HepG2 (cell line): ENCODE data around the gene RTEL1. TPM values are rescaled to one million over a fixed set of nuclear protein-coding genes. Genes with fewer than 3 reads are reported as not detected.
A peak's percentile ranks its signal among the peaks of the same experiment; 100 is the strongest.

Source experiments
- ARHGAP35 ChIP-seq: sonication (generic); formaldehyde crosslinking; IDR thresholded peaks from 2 replicates; pipeline ENCODE4 v1.9.0; 2022; ENCODE audit warnings: mild to moderate bottlenecking, inconsistent platforms, moderate library complexity, missing genetic modification reagents, borderline replicate concordance
- CHCHD3 ChIP-seq: sonication (generic); formaldehyde crosslinking; IDR thresholded peaks from 2 replicates; pipeline ENCODE4 v1.8.0; 2022; ENCODE audit warnings: mild to moderate bottlenecking, missing genetic modification reagents, moderate library complexity
- ERF ChIP-seq: IDR thresholded peaks from 2 replicates; pipeline ENCODE4 v1.6.1; 2018; ENCODE audit warnings: missing biosample characterization, missing genetic modification reagents
- GATA4 ChIP-seq: sonication (generic); IDR thresholded peaks from 2 replicates; pipeline ENCODE4 v1.6.1; 2016; ENCODE audit warnings: antibody characterized with exemption, low read depth, borderline replicate concordance
- HOXA3 ChIP-seq: sonication (generic); formaldehyde crosslinking; IDR thresholded peaks from 2 replicates; pipeline ENCODE4 v1.5.0; 2020; ENCODE audit warnings: missing genetic modification reagents
- KAT2B ChIP-seq: fragments of 150-350 bp; IDR thresholded peaks from 2 replicates; pipeline ENCODE4 v1.6.1; 2014; ENCODE audit warnings: low read depth, low read length, borderline replicate concordance
- KAT7 ChIP-seq: IDR thresholded peaks from 2 replicates; pipeline ENCODE4 v1.6.1; 2018; ENCODE audit warnings: borderline replicate concordance, missing compliant biosample characterization
- MAF1 ChIP-seq: sonication (generic); formaldehyde crosslinking; IDR thresholded peaks from 2 replicates; pipeline ENCODE4 v1.5.0; 2020; ENCODE audit warnings: missing genetic modification reagents, borderline replicate concordance
- MAFF ChIP-seq: IDR thresholded peaks from 2 replicates; pipeline ENCODE4 v1.6.1; 2011; ENCODE audit warnings: low read depth, low read length, improper control_type of control experiment
- RBM22 ChIP-seq: fragments of 200-400 bp; formaldehyde crosslinking; optimal IDR thresholded peaks from 2 replicates; pipeline ENCODE3; 2017; ENCODE audit warnings: mild to moderate bottlenecking, low read length, moderate library complexity
- REL ChIP-seq: sonication (generic); formaldehyde crosslinking; conservative IDR thresholded peaks from 2 replicates; pipeline ENCODE4 v1.8.0; 2022; ENCODE audit warnings: mild to moderate bottlenecking, missing genetic modification reagents, moderate library complexity
- SP140L ChIP-seq: sonication (generic); formaldehyde crosslinking; IDR thresholded peaks from 2 replicates; pipeline ENCODE4 v1.4.0; 2020; ENCODE audit warnings: missing genetic modification reagents, borderline replicate concordance
- SP2 ChIP-seq: sonication (generic); formaldehyde crosslinking; IDR thresholded peaks from 2 replicates; pipeline ENCODE4 v1.5.1; 2020; ENCODE audit warnings: mild to moderate bottlenecking, missing genetic modification reagents
- SYNCRIP ChIP-seq: fragments of 200-400 bp; formaldehyde crosslinking; IDR thresholded peaks from 2 replicates; pipeline ENCODE4 v1.6.1; 2018; ENCODE audit warnings: mild to moderate bottlenecking, low read depth, low read length; ENCODE audit not compliant: insufficient read depth
- TBP ChIP-seq: sonication (generic); formaldehyde crosslinking; IDR thresholded peaks from 2 replicates; pipeline ENCODE4 v1.5.0; 2020; ENCODE audit warnings: missing genetic modification reagents
- THAP11 ChIP-seq: IDR thresholded peaks from 2 replicates; pipeline ENCODE4 v1.6.1; 2016; ENCODE audit warnings: missing biosample characterization, missing genetic modification reagents
- YY1 ChIP-seq: IDR thresholded peaks from 2 replicates; pipeline ENCODE4 v1.6.1; 2011; ENCODE audit warnings: low read length, low read depth, moderate library complexity, mild to moderate bottlenecking; ENCODE audit not compliant: insufficient read depth, insufficient replicate concordance
- ZC3H4 ChIP-seq: sonication (generic); formaldehyde crosslinking; IDR thresholded peaks from 2 replicates; pipeline ENCODE4 v1.4.0; 2020; ENCODE audit warnings: missing genetic modification reagents, borderline replicate concordance
- ZNF616 ChIP-seq: sonication (generic); formaldehyde crosslinking; IDR thresholded peaks from 2 replicates; pipeline ENCODE4 v1.5.0; 2020; ENCODE audit warnings: low read depth, mild to moderate bottlenecking, missing genetic modification reagents
- ZNF879 ChIP-seq: sonication (generic); formaldehyde crosslinking; IDR thresholded peaks from 2 replicates; pipeline ENCODE4 v1.8.1; 2023; ENCODE audit warnings: missing genetic modification reagents
- polyA plus RNA-seq, 8 experiments: library from polyadenylated mRNA; depleted of rRNA in 3 of 8; stranded (reverse) in 7 of 8; unstranded in 1 of 8; fragments of >200 nt; fragmentation: Illumina TruSeq in 4 of 8; extraction: Trizol in 4 of 8; gene quantifications; 2 replicates each; pipeline versions ENCODE4 v1.2.1 to v1.2.3, GENCODE V29; 2011 to 2016; ENCODE audit warnings: low read depth in 4 of 8, missing spikeins in 1 of 8, mixed read lengths in 1 of 8; ENCODE audit not compliant: insufficient read depth in 1 of 8
- total RNA-seq, 5 experiments: library from RNA; depleted of rRNA; stranded (reverse); fragments of >200 nt; fragmentation: Illumina TruSeq; extraction: Trizol; gene quantifications; 2 replicates each; pipeline ENCODE4 v1.2.3, GENCODE V29; 2016; ENCODE audit warnings: low read depth in 1 of 5
- TF ChIP-seq, protein P1 (sequence below): sonication (generic); formaldehyde crosslinking; conservative IDR thresholded peaks from 2 replicates; pipeline ENCODE4 v1.4.0; 2020; ENCODE audit warnings: missing genetic modification reagents
- TF ChIP-seq, protein P2 (sequence below): sonication (generic); formaldehyde crosslinking; IDR thresholded peaks from 2 replicates; pipeline ENCODE4 v1.8.0; 2022; ENCODE audit warnings: mild to moderate bottlenecking, missing genetic modification reagents
- TF ChIP-seq, protein P3 (sequence below): sonication (generic); formaldehyde crosslinking; conservative IDR thresholded peaks from 2 replicates; pipeline ENCODE4 v1.4.0; 2020; ENCODE audit warnings: missing genetic modification reagents
- TF ChIP-seq, protein P4 (sequence below): sonication (generic); formaldehyde crosslinking; IDR thresholded peaks from 2 replicates; pipeline ENCODE4 v1.9.0; 2021; ENCODE audit warnings: missing genetic modification reagents, mild to moderate bottlenecking, borderline replicate concordance

Gene RTEL1
- total and polyA plus RNA-seq, 2 of the 13 experiments (the other 11 are each of a cell fraction or from before 2014, with no cell fraction given): 21.8 to 36.4 TPM

DNA sequence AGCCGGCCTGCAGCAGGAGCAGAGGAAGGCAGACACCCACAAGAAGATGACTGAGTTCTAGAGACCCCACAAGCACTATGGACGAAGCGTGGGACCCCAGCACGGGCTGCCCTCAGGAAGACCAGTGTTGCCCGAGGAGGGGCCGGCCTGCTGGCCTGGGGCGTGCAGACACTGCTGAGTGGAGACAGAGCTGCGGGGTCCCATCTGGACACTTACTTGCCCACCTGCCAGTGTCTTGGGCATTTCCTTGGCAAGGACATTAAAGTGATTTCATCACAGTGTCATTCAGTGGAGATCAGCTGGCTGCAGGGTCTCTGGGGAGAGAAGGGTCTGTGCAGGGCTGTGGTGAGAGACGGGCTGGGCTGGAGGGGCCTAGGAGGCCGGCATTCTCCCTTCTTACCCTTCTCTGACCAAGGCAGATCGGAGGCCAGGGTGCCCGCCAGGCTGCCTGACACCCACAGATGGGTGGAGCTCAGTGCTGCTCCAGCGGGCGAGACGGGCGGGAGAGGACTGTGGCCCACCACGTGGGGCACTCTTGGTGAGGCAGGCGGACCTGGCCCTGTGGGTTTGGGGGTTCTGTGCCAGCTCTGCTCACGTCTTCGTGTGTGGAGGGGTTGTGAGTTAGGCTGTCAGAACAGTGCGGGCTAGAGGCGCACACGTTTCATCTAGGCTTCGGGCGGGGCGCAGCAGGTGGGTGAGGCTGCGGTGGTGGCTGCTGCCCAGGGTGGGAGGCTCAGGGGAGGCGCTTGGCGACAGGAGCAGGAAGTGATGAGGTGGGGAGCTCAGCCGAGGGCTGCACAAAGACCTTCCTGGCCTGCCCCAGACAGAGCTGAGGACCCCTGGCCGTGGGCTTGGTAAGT, 78.0 kb downstream of the RTEL1 start, which contains the start of gene LIME1 (continued):
- TF ChIP-seq, protein P1, sequence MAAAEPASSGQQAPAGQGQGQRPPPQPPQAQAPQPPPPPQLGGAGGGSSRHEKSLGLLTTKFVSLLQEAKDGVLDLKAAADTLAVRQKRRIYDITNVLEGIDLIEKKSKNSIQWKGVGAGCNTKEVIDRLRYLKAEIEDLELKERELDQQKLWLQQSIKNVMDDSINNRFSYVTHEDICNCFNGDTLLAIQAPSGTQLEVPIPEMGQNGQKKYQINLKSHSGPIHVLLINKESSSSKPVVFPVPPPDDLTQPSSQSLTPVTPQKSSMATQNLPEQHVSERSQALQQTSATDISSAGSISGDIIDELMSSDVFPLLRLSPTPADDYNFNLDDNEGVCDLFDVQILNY (CRISPR knock-in tag): no peak
- TF ChIP-seq, protein P2, sequence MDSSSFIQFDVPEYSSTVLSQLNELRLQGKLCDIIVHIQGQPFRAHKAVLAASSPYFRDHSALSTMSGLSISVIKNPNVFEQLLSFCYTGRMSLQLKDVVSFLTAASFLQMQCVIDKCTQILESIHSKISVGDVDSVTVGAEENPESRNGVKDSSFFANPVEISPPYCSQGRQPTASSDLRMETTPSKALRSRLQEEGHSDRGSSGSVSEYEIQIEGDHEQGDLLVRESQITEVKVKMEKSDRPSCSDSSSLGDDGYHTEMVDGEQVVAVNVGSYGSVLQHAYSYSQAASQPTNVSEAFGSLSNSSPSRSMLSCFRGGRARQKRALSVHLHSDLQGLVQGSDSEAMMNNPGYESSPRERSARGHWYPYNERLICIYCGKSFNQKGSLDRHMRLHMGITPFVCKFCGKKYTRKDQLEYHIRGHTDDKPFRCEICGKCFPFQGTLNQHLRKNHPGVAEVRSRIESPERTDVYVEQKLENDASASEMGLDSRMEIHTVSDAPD (CRISPR knock-in tag): no peak
- TF ChIP-seq KAT7: no peak
- TF ChIP-seq SP2 (CRISPR knock-in tag): no peak
- no peak for TF ChIP-seq ZNF879 (CRISPR knock-in tag)
- no peak for TF ChIP-seq MAFF
- no peak for TF ChIP-seq REL (CRISPR knock-in tag)
- no peak for TF ChIP-seq ARHGAP35 (CRISPR knock-in tag)
- TF ChIP-seq ZNF616 (CRISPR knock-in tag): no peak
- TF ChIP-seq KAT2B: no peak
- no peak for TF ChIP-seq GATA4
- TF ChIP-seq MAF1 (CRISPR knock-in tag): no peak
- TF ChIP-seq RBM22: peak; percentile 87
- TF ChIP-seq CHCHD3 (CRISPR knock-in tag): no peak
- no peak for TF ChIP-seq TBP (CRISPR knock-in tag)
- no peak for TF ChIP-seq ERF (CRISPR knock-in tag)
- TF ChIP-seq, protein P3, sequence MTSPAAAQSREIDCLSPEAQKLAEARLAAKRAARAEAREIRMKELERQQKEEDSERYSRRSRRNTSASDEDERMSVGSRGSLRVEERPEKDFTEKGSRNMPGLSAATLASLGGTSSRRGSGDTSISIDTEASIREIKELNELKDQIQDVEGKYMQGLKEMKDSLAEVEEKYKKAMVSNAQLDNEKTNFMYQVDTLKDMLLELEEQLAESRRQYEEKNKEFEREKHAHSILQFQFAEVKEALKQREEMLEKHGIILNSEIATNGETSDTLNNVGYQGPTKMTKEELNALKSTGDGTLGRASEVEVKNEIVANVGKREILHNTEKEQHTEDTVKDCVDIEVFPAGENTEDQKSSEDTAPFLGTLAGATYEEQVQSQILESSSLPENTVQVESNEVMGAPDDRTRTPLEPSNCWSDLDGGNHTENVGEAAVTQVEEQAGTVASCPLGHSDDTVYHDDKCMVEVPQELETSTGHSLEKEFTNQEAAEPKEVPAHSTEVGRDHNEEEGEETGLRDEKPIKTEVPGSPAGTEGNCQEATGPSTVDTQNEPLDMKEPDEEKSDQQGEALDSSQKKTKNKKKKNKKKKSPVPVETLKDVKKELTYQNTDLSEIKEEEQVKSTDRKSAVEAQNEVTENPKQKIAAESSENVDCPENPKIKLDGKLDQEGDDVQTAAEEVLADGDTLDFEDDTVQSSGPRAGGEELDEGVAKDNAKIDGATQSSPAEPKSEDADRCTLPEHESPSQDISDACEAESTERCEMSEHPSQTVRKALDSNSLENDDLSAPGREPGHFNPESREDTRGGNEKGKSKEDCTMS (CRISPR knock-in tag): no peak
- no peak for TF ChIP-seq ZC3H4
- no peak for TF ChIP-seq THAP11 (CRISPR knock-in tag)
- TF ChIP-seq YY1: no peak
- TF ChIP-seq SYNCRIP: no peak
- TF ChIP-seq SP140L (CRISPR knock-in tag): no peak
- peak; percentile 62 for TF ChIP-seq HOXA3 (CRISPR knock-in tag)
- TF ChIP-seq, protein P4, sequence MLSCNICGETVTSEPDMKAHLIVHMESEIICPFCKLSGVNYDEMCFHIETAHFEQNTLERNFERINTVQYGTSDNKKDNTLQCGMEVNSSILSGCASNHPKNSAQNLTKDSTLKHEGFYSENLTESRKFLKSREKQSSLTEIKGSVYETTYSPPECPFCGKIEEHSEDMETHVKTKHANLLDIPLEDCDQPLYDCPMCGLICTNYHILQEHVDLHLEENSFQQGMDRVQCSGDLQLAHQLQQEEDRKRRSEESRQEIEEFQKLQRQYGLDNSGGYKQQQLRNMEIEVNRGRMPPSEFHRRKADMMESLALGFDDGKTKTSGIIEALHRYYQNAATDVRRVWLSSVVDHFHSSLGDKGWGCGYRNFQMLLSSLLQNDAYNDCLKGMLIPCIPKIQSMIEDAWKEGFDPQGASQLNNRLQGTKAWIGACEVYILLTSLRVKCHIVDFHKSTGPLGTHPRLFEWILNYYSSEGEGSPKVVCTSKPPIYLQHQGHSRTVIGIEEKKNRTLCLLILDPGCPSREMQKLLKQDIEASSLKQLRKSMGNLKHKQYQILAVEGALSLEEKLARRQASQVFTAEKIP (CRISPR knock-in tag): no peak
